DMS79 treated with DMSO at 0.1 percent for 48 hours (cell line): ENCODE data around the gene BMP7.

ENCODE experiments used
- DNase-seq: peaks from one replicate; lab custom pipeline; 2025; lab: John Stamatoyannopoulos, UW

Gene BMP7

GRCh38 chr20:57266291-57267157 is at the start of gene BMP7:
TSS of gene BMP7 (minus strand) at chr20:57266641. CDS start at chr20:57266122, 519 bp downstream.
- DNase-seq: peak; percentile 84

GRCh38 chr20:57315976-57316480 is 49.6 kb upstream of the BMP7 start:
- DNase-seq: no peak

- no peak for DNase-seq
These were observed 48.9 kb upstream of the BMP7 start for GRCh38 chr20:57315083-57315975.

- no peak for DNase-seq
These were observed 47.5 kb upstream of the BMP7 start for GRCh38 chr20:57313951-57314350.

DNA sequence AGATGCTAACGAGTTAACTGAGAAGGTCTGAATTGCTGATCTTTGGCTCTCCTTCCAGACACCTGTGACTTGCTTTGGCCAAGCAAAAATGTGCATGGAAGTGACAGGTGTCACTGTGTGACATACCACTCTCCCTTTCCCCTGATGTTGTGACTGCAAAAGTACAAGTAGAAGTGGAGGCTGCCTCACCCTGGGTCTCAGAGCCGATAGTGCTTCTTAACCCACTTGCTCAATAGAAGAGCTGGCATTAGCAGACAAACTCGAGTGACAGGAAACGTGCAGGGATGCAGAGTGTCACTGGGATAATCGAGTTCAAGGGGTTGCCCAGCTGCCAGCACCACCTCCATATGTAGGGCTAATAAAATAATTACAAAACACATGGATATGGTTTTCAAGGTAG is 46.8 kb upstream of the BMP7 start:
- no peak for DNase-seq

GRCh38 chr20:57312138-57312537 is 45.7 kb upstream of the BMP7 start:
- no peak for DNase-seq

- no peak for DNase-seq
These were observed 44.5 kb upstream of the BMP7 start for GRCh38 chr20:57310821-57311514.

GRCh38 chr20:57309544-57310115 is 43.2 kb upstream of the BMP7 start:
- DNase-seq: no peak

DNA sequence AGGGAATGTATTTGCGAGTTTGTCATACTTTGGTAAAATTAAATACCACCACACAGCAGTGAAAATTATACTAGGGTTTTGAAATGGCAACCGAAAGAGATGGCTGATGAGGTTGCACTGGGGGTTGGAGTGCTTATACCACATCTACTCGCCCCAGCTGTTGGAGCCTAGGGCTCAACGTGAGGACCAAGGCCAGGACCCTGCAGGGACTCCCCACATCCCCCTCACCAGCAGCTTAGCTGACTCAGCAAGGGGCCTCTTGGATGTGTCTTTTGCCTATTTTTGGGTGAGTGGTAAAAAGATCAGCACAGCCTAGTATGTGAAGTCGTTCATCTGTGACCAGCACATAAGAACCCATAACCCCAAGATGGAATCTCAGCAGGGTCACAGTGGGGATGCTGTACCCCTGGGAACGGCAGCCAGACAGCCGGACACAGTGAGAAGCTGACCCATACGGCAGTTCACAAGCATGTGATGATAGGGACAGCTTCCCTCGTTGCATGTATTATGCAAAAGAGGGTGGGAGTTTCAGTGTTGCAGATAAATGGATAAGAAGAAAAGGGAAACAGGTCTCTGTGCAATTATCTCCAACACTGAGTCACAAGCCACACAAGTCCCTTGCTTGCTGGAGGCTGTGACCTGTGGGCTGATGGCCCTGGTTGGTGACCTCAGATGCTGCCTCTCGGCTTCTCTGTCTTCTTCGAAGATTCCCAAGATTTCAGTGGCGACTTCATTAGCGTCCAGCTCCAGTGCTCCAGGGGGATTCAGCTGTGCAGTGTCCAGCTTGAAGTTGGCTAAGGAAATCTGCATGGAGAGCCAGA is 42.2 kb upstream of the BMP7 start:
- no peak for DNase-seq

GRCh38 chr20:57306747-57307146 is 40.3 kb upstream of the BMP7 start:
- no peak for DNase-seq

DNA sequence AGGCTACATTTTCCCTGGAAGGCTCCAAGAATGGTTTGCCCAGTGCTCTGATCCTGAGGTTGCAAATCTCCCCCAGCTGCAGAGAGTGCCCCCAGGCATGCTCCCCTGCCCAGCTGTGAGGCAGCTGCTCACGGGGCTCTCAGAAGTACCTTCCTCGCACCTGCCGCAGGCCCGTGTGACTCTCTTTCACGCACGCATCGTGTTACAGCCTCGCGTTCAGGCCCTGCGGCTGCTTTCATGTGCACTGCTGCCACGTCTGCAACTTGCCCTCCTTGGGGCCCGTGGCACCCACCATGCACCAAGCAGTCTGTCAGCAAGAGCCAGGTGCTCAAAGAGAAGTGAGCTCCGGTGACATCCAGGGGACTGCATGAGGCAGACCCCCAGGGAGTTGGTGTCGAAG is 34.6 kb upstream of the BMP7 start:
- DNase-seq: peak; percentile 54

DNA sequence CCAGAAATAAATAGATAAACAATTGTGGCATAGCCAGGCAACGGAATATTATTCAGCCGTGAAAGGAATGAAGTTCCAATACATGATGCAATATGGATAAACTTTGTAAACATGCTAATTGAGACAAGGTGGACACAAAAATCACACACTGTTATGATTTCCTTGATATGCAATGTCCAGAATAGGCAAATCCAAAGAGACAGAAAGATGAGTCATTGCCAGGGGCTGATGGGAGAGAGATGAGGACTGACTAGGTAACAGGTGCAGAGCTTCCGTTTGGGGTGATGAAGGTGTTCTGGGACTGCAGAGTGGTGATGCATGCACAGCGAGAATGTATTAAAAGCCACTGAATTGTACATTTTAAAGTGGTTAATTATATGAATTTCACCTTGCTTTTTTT is 32.0 kb upstream of the BMP7 start:
- DNase-seq: no peak

DNA sequence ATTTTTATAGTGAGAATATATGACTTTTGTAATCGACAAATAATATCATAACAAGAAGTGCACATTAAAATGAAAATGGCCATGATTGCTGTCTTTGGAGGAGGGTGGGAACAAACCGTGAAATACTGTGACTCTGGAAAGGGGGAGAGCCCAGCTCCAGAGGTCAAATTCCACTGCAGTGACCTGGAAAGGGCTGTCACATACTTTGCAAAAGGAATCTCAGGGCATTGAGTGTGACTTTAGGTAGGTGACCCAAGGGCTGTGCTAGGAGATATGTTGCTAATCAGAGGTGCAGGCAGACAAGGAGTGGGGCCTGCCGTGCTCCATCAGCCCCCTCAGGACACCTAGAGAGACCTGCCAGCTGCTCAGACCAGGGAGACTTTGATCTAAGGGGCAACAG is 28.1 kb upstream of the BMP7 start:
- DNase-seq: no peak

- DNase-seq: no peak
These were observed 27.6 kb upstream of the BMP7 start for GRCh38 chr20:57293995-57294394.

DNA sequence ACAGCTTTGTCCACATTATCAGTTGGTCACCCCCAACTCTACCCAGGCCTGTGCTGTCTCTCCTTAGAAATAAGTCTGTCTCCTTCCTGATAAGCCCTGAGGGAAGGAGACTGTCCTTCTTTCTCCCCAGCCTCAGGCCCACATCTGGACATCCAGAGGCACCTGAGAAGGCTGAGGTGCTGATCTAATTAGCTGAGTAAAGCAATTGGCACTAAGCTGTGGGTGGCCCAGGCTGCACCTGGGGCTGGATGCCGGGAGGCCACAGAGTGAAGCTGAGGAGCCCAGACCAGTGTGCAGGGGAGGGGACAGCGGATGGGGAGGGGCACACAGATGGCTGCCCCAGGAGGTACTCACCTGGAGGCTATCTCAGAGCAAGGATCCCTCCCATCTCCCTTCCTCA is 26.2 kb upstream of the BMP7 start:
- no peak for DNase-seq

GRCh38 chr20:57291694-57292093 is 25.3 kb upstream of the BMP7 start:
- no peak for DNase-seq

DNA sequence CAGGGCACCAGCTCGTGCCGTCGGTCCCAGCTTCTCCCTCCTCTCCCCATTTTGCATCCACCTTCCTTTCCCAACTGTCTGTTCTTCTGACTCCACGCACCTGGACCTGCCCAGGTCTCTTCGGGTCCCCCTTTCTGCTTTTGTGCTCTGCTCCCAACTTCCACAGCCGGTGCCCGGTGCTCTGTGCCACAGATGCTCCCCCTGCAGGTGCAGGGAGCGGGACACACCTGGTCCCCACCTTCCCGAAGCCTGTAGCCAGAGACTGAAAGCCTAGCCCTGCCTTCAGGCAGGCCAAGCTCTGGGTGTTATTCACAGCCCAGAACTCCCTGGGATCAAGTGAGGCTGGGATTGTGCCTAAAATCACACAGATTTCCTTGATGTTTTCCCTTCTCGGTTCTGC is 24.6 kb upstream of the BMP7 start:
- no peak for DNase-seq

GRCh38 chr20:57290178-57290484 is 23.7 kb upstream of the BMP7 start:
- DNase-seq: no peak

GRCh38 chr20:57289391-57290177 is 23.1 kb upstream of the BMP7 start:
- no peak for DNase-seq

GRCh38 chr20:57288651-57289277 is 22.3 kb upstream of the BMP7 start:
- DNase-seq: no peak
